ENCODE data around the gene POU2F2.

The POU2F2 gene

DNA sequence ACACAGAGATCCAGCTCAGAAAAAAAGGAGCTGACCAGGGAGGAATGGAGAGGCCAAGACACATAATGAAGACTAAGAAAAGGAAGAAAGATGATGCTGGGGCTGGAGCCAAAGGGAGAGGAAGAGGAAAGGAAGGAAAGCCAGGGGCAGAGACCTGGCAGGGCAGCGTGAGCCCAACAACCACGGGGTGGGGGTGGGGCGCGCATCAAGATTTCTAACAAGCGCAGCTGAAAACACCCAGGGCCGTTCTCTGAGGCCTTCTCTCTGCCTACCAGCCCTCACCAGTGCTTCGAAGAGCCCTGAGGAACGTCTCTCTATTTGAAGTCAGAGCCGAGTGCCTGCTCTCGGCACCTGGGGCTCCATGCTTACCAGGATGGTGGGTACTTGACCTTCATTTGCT is 23.6 kb upstream of the POU2F2 start:
- no peak for DNase-seq

DNA sequence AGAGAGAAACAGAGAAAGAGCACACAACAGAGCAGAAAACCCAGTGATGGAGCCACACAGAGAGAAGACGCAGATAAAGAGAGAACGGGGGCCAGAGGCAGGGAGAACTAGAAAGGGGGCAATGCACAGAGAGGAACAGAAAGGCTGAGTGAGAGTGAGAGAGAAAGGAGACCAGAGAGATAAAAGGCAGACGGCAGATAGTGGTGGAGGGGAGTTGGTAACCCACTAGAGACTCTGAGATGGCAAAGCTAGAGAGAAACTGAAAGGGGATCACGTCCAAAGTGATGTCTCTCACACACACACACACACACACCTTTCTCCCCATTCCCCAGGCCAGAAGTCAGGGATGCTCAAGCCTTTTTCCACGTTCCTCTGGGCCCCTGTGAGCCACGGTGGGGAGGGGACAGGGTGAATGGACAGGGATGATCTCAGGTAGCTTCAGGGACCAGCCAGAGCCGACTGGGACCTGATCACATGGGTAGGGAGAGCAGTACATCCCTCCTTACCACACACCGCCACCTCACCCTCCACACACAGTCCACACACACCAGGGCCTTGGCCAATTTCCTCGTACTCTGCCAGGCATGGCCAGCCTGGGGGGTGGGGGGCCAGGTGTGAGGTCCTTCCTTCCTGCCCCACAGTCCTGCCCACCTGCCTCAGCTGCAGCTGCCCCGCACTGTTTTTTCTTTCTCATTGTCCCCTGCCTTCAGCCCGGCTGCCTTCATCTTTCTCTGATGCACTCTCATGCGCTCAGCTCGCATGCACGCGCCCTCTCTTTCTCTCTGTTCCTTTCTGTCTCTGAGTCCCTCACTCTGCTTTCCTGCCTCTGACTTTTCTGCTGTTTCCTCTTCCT is 22.5 kb upstream of the POU2F2 start:
- no peak for DNase-seq

DNA sequence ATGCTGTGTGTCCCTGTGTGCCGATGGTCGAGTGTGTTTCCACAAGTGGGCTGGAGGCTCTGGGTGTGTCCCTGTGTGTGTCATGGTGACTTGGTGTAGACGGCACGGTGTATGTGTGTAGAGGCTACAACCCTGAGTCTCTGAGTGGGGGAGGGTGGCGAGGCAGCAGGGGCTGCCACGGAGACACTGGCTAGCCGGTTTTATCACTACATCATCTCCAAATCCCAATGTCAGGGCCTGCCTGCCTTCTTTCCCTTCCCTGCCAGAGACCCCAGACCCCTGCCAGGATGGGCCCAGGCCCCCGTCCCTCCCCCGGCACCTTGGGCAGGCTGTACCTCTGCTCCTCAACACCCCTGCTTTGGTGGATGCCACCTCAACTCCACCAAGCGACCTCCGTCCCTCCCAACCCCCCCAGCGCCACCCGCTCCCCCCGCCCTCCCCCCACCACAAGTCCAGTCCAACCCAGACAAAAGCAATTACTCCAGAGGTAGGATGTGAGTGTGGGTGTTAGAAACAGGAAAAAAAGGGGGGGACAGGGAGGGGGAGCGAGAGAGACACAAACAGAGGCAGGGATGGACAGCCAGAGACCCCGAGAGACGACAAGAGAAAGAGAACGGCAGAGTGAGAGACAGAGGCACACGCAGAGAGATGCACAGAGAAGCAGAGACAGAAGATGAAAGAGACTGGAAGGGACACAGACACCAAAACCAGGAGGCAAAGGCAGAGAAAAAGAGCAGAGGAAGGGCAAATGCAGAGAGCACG is 21.6 kb upstream of the POU2F2 start:
- DNase-seq = no peak

DNA sequence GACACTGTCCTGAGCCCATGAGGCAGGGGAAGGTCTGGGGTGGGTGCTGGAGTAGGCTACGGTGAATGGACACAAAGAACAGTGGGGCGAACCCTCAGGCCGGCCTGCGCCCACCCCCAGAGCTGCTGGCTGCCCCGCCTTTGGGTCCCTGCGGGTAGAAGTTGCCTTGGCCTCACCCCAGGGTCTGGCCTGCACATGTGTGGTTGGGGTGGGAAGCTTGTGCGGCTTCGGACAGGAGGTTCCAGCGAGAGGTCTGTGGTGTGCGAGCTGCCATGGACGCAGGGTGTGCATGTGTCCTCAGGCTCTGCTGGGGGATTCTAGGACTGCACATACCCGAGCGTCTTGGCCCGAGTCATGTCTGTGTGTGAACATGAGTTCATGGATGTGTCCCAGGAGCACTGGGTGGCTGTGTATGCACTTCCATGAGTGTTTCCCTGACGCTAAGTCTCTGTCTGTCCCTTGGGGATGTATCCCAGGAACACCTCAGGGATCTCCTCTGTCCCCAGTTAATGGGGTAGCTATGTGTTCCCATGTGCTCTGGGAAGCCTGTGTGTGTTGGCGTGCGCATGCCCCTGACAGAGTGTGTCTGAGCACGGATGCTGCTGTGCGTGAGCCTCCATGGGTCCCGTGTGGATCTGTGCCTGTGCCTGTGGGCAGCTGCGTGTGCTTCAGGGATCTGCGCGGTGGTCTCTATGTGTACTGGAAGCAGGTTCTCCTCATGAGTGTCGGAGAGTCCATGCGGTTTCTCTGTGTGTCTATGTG is 20.8 kb upstream of the POU2F2 start:
- DNase-seq = no peak

DNA sequence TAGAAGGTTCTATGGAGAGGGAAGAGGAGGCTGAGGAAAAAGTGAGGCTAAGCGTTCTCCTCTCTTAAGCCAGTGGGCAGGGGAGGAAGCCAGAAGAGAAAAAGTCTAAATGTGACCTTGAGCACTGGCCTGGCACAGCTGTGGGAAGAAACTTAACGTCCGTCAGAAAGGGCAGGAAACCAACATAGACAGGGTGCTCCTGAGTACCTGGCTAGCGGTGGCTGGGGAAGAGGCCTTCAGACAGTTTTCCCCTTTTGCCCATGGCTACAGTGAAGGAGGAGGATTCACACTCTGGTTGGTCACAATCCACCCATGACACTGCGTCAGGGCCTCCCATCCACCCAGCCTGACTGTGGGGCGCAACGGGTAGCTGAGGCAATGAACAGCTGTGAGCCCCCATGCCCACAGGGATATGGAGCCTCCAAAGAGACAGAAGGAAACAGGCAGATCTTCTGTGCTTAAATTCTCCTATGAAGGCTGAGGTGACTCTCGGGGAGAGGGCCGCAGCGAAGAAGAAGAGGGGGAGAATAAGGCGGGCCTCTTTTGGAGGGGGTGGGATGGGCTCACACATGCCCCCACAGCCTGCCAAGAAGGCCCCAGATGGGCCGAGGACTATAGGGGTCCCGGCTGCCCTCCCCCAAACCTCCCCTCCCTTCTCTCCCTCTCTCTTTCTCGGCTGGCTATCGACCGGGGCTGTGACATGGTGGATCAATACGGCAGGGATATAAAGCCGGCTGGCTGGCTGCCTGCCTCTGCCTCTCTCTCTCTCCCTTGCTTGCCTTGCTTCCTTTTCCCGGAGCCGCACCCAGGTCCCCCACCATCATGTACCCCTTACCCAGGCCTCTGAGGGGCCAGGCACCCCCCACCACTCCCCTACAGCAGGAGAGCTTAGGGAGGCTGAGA is 19.8 kb upstream of the POU2F2 start:
- DNase-seq = no peak

DNA sequence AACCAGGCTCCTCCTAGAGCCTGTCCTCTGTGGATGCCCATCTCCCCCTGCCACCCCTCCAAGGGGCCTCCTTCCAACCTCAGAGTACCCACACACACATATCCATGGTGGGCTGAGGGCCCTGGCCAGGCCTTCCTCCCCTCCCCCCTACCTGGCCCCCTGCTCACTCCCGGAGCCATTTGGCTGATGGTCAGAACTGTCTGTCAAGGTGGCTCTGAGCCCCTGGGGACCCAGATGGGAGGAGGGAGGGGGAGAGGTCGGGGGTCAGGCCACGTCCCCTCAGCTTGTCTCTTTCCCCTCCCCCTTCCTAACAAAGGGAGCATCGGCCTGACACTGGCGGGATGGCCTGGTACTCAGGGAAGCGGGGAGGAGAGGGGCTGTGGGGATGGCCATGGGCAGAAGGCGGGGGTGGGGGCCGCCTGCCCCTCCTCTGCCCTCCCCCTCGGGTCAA is 18.7 kb upstream of the POU2F2 start:
- no peak for DNase-seq

DNA sequence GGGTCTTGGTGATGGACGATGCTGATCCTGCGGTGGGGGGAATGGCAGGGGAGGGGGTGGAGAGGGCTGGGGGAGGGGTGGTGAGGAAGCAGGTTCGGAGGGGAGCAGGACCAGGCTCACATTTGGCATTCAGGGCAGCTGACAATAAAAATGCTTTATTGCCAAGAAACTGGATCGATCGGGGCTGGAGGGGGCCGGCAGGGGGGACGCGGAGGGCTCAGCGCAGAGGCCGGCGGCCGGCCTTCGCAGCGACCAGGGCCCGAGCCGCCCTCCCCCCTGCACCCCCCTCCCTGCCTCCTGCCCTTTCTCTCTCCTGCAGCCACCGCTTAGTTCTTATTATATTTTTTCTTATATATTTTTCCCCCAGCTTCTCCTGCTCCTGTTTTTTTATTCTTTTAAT is 18.1 kb upstream of the POU2F2 start:
- DNase-seq = peak in 1 of 58 donors; percentile 7

DNA sequence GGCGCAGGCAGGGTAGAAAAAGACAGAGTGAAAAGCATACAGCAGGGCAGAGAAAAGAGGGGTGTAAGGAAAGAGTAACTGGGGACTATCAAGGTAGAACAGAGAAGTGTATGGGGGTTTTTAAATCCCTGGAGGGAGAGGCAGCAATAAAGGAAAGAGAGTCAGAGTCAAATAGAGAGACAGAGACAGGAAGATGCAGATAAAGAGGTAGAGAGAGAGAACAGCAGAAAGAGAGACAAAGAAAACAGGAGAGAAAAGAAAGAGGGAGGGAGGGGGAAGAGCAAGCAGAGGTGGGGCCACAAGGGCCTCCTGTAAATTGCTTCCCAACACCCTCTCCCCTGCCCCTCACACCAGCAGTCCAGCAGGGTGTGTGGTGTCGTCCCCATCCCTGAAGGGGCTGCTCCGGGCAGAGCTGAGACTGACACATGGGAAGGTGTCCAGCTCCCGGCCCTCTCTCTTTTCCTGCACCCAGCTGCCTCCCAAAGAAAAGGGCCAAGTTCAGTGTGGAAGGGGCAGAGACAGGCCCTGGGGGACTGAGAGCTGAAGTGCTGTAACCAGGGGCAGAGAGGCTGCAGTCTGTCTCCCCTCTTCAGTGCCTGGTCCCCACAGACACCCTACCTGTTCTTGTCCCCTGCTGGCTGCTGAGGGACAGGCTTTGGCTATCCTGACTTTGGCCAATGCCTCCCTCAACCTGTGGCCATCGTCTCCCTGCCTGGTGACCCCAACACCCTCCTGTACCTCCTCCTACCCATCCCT is 17.4 kb upstream of the POU2F2 start:
- DNase-seq = no peak

DNA sequence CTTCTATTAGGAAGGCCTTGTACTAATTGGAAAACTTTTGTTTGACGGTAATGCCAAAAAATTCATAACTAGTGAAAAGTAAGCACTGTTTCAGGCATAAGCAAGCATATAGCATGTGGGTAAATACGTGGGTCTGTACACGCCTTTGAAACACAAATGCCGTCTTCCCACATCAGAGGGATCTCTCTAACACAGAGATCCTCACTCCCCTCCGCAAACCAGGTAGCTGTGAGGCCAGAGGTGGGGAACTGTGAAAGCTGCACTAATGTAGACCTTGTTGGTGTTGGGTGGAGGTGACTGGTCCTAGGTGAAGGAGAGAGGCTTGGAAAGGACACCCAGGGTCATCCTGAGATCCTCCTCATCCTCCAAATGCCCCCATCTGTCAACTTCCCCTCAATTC is 16.0 kb upstream of the POU2F2 start:
- no peak for DNase-seq

DNA sequence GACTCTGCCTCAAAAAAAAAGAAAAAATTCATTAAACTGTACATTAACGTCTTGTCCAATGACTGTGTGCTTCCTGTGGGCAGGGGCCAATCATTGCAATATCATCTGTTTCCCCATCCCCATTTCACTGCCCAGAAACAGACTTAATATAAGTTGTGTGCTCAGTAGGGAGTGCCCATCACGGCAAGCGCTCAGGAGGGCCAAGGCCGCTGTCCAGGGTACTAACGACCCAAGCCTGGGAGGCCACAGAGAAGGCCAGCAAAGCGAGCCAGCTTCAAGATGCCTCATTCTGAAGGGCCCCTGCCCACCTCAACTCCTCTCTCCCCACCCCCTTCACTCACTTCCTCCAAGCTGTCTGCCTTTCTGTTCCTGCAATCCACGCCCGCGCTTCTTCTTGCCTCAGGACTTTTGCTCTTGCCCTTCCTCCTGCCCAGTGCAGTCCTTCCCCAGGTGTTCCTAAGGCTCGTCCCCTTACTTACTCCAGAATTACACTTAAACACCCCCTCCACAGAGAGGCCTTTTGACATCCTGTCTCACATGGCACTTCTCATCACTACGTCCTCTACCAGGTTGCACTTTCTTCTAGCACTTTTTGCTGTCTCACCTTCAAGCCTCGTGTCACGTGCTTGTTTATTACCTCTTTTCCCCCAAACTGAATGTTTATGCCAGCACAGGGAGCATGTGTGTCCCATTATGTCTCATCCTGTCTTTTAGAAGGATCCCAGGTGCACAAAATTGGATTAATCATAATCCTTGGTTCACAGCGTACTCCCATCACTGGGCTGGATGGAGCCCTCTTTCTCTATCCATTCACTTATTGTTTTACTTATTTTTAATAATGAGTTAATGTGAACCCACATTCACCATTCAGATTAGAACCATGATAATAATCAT is 11.3 kb upstream of the POU2F2 start:
- no peak for DNase-seq

DNA sequence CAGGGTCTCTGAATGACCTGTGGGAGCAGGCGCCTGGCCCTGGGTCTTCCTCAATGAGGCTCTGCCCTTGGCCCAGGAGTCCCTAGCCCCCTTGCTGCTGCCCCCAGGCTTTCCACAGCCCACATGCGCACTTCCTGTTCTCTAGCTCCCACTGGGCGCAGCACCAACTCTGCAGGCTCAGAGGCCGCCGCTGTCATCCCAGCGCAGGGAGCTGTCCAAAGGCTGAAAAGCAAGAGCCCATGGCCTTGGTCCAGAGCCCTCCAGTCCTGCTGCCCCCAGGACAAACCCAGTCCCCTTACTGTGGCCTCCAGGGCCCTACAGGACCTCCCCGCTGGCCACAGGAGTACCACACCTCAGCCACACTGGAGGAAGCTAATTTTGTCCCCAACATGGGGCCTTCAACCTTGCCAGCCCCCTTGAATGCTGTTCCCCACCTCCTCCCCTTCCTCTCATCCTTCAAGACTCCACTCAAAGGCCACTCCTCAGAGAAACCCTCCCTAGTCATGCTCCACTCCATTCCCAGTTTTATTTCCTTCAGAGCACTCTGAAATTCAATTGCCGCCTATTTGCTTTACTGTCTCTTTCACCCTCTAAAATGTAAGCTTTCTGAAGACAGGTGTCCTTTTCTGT is 8.0 kb upstream of the POU2F2 start:
- DNase-seq = peak in 25 of 58 donors; percentile 2 to 45 (median 15)

DNA sequence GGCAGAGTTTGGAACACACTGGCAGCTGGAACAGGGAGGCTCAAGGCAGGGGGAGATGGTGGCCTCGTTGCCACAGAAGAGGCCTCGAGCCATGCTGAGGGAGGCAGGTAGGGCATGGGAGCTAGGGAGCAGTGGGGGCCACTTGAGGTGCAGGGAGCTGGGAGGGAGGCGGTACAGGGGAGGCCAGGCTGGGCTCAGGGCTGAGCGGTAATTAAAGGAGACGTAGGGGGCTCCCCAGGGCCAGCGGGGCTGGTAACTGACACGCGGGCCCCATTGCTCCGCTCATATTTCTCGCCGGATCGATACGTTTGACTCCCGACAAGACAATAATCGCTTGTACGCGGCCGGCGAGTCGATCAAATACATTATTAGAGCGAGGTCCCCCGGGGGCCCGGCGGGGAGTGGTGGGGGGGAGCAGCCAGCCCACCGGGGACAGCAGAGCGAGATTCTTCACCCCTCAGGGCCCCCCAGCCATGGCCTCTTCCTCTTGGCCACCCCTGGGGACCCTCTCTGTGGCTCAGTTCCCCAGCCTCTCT is 2.4 kb upstream of the POU2F2 start:
- DNase-seq = no peak

DNA sequence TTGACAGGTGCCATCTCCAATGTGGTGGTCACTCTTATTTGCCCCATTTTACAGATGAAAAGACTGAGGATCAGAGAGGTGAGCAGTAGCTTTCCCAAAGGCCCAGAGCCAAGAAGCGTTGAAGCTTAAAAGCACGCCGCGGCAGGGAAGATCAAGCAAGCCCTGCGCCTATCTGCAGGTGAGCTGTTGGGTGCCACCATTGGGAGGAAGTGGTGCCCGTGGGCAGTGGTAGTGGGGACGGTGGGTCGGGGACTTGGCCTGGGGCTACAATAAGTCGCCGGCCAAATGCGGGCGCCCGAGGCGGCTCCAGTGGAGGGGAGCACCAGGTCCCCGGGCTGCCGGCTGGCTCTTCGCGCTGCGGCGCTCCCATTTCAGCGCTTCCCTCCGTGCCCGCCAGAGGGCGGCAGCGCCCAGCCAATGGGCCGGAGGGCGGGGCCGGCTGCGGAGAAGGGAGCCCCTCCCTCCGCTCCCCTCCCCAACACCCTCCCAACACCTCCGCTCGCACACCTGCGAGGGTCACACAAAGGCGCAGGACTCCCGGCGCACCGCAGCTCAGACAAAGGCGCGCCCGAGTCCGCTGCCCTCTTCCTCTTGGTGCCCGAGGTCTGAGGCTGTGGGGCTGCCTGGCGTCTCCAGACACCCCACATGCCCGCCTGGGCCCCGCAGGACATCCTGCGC is 744 bp upstream of the POU2F2 start:
- DNase-seq = peak in 55 of 58 donors; percentile 9 to 81 (median 47)

DNA sequence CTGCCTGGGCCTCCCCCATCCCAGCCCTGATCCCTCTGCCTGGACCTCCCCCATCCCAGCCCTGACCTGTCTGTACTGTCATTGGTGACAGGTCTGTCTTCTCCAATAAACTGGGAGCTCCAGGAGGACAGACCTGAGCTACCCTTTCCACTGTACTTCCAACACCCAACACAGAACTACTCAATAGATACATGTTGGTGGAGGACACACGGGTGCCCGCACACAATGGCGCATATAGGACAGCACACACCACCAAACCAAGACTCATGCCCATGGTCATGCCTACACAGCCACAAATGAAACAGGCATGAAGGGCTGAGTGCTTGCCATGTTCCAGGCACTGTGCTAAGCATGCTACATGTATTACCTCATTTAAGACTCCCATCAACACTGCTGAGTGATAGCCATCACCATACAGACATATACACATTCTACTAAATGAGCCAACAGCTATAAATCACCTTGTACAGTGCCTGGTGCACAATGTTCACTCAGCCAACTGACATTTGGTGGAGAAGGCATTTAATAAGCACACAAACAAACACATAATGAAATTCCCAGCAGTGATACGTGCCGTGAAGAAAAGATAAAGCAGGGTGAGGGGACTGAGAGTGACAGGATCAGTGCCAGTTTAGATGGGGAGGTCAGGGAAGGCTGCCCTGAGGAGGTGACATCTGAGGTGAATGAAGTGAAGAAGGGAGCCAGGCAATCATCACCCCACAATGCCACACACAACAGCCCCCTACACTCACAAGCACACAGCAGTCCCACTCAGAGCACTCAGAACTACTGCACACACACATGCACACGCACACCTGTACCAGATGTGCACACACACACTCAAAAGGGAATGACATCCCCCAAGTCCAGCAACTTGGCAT is 857 bp downstream of the POU2F2 start:
- no peak for DNase-seq

DNA sequence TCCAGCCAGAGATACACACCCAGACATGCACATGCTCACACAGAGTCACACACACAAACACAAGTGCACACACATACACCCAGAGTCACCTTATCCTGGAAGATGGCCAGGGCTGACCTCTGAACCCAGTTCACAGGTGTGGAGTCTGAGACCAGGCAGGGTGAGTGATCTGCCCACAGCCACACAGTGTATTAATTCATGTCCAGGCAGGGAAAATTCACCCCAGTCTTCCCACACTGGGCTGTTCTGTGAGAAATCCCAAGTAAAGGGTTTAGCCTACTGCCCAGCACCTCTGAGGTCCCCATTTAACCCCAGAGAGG is 2.0 kb downstream of the POU2F2 start:
- DNase-seq = no peak

DNA sequence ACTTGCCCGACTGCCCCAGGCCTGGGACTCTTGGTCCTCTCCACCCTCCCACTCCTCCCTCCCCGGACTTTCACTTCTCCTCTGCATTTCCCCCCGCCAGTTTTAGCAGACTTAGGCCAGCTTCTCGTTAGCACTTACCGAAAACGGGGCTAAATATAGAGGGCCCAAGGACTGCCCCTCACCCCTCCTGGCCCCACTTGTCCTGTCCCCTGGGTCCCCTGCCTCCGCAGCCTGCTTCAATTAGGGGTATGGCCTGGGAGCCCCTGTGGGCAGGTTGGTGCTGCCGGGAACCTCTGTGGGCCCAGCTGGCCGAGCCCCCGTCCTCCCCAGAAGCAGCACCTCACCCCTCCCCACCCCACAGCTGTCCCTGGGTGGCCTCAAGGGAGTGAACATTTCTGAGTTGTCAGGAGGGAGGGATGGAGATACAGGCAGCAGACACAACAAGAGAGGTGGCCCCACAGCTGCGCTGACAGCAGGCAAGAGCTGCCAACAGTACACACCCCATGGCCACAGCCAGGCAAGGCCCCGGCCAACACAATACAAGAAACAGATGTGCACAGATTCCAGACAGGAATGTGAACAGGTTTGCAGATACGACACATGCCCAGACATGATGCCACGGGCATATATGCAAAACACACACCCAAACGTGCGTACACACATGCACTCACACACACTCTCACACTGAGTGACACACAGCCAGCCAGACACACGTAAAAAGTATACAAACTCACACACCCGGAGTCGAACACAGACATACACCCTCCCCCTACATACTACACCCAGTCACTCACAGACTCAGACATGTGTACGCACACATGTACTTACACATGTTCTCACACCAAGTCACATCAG is 2.6 kb downstream of the POU2F2 start:
- DNase-seq = peak in 30 of 58 donors; percentile 2 to 46 (median 23)
